GM21390 (cell line): Measurements from ENCODE around the gene PCED1A.

Experiments used
- ATAC-seq: cut with Tn5 transposase; IDR thresholded peaks from one replicate; pipeline ENCODE4 v1.9.1; 2021; ENCODE audit not compliant: unreplicated experiment

Gene PCED1A, protein sequence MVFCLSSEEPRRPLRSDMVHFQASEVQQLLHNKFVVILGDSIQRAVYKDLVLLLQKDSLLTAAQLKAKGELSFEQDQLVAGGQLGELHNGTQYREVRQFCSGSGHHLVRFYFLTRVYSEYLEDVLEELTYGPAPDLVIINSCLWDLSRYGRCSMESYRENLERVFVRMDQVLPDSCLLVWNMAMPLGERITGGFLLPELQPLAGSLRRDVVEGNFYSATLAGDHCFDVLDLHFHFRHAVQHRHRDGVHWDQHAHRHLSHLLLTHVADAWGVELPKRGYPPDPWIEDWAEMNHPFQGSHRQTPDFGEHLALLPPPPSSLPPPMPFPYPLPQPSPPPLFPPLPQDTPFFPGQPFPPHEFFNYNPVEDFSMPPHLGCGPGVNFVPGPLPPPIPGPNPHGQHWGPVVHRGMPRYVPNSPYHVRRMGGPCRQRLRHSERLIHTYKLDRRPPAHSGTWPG

DNA sequence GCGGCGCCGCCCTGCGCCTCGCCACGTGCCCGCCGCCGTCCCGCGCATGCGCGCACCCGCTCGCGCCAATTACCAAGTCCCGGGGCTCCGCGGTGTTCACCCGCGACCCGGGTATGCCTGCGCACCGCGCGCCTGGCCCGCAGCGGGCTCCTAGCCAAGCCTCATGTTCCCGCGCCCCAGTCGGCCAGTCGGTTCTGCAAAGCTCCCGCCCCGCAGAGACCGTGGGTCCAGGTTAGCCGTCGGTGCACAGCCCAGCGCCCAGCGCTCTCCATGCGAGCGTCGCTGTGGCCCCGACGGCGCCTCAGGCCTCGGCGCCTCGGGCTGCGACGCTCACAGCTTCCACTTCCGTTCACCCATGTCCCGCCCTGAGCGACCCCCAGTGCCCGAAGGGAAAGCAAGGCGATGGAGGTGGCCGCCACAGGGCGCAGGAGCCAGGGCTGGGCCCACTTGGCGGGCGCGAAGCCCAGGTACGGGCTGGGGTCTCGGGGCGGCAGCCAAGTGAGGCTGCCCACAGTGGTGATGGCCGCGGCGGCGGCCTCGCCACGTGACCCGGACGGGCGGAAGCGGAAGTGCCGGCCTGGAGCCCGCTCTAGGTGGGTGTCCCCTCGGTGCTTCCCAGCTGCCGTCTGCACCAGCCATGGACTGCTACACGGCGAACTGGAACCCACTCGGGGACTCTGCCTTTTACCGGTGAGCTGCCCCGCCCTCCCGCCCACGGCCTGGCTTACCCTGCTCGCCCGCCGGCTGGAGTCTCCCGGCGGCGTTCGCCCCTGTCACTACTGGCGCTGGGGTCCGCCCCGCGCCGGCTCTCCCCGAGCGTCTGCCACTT, at the start of gene PCED1A, which contains the start of gene VPS16:
TSS of gene PCED1A (minus strand) at position 518 of the 829 bp plus-strand sequence. CDS start 743 bp downstream, outside the sequence.
TSS of gene VPS16 (plus strand) at position 608 of the 829 bp plus-strand sequence. CDS start at position 638, 30 bp downstream.
- peak; percentile 94 for ATAC-seq

DNA sequence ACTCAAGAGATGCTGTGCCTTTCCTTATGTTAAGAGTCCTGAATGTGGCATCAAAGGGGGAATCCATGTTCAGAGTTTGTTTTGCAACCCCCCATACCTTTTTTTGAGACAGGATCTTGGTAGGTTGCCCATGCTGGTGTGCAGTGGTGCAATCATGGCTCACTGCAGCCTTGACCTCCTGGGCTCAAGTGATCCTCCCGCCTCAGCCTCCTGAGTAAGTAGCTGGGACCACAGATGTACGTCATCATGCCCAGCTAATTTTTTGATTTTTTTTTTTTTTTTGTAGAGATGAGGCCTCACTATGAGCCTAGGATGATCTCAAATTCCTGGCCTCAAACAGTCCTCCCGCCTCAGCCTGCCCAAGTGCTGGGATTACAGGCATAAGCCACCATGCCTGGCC, 49.3 kb upstream of the PCED1A start:
- ATAC-seq, result no peak

DNA sequence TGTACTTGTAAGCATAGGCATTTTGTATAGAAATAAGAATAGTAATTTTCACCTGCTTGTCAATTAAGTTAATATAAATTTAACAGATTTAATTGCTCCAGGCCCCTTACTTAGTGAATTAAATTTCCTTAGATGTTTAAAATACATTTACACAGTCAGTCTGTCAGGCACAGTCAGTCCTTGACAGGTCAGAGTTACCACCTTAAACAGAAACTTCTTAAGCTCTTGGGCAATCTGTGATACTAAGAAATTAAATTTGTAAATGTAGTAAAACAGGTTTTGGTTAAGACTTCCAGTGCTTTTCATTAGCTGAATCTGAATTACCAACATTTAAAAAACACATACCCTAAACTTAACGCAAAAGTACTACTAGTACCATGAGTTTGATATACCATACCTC, 48.8 kb upstream of the PCED1A start:
- no peak for ATAC-seq

DNA sequence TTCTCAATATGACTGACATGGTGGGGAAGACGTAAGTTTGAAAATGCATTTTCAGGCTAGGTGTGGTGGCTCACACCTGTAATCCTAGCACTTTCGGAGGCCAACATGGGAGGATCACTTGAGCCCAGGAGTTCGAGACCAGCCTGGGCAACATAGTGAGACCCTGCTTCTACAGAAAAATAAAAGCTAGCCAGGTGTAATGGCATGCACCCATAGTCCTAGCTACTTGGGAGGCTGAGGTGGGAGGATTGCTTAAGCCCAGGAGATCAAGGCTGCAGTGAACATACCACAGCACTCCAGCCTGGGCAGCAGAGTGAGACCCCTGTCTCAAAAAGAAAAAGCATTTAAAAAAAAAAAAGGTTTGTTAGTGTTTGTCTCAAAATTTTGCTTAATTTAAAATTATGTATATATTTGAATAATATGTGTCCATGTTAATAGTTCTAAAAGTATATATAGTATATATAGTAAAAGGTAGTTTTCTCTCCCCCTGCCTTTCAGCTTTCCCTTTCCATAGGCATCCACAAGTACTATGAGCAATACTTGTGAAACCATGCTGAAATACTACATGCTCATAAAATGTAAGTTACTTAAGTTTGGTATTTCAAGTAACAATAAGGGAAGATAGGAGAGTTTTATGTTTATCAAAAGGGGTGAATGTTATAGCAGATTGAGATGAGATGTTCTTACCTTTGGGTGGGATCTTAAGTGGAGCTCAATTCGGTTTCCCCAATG, 47.9 kb upstream of the PCED1A start:
- no peak for ATAC-seq

DNA sequence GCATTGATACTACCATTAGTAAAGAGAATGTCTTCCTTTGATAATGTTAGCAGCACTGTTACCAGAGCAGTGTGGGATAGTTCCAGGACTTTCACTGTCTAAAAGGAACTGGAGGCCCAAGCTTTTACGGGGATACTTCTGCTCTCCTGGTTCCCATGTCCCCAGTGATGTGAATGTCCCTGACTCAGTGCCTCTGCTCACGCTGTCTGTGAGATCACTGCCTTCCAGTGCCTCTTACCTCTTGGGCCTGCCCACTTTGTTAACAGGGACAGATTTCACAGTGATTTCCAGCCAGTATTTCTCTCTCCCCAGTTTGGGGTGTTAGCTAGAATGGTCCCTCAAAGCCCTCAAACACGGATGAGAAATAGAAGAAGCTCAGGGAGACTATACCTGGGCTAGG, 47.3 kb upstream of the PCED1A start:
- ATAC-seq, result no peak

DNA sequence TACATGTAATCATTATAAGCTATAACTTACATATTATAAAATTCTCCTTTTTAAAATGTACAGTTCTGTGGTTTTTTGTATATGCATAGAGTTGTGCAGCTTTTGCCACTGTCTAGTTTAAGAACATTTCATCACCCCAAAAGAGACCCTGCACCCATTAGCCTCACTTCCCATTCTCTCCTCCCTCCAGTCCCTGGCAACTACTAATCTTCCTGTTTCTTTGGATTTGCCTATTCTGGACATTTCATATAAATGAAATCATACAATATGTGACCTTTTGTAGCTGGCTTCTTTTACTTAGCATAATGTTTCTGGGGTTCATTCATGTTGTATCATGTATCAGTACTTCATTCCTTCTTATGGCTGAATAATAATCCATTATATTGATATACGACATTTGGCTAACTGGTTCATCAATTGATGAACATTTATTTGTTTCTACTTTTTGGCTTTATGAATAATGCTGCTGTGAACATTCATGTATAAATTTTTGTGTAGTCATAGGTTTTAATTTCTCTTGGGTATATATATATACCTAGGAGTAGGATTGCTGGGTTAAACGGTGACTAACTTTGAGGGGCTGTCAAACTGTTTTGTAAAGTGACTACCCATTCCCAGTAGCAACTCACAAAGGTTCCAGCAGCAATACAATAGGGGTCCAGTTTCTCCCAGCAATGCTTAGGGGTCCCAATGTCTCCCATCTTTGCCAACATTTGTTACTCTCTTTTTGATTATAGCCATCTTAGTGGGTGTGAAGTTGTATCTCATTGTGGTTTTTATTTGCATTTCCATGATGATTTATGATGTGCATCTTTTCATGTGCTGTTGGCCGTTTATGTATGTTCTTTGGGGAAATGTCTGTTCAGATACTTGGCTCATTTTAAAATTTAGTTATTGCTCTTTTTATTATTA, 43.5 kb upstream of the PCED1A start:
- no peak for ATAC-seq

DNA sequence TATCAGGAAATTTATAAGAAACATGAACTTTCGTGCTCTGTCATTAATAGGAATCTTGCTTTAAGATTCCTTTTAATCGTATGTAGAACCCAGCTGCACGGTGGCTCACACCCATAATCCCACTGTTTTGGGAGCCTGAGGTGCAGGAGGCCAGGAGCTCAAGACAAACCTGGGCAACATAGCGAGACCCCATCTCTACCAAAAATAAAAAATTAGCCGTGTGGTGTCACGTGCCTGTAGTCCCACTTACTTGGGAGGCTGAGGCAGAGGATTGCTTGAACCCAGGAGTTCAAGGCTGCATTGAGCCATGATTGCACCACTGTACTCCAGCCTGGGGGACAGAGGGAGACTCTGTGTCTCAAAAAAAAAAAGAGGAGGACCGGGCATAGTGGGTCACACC, 40.2 kb upstream of the PCED1A start:
- ATAC-seq, result no peak

DNA sequence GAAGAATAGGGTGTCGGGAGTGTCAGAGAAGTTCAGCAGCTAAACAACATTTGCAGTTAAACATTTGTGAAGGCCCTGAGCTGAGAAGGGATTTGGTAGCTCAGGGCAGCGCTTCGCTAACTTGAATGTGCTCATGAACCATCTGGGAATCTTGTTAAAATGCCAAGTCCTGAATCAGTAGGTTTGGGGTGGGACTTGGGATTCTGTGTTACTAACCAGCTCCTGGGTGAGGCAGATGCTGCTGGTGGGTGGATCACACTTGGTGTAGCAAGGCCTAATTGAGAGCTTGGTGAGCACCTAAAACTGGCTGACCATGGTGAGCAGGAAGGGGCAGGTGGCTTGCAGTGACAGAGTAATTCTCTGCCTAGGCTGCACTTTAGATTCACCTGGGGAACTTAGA, 38.7 kb upstream of the PCED1A start:
- no peak for ATAC-seq

DNA sequence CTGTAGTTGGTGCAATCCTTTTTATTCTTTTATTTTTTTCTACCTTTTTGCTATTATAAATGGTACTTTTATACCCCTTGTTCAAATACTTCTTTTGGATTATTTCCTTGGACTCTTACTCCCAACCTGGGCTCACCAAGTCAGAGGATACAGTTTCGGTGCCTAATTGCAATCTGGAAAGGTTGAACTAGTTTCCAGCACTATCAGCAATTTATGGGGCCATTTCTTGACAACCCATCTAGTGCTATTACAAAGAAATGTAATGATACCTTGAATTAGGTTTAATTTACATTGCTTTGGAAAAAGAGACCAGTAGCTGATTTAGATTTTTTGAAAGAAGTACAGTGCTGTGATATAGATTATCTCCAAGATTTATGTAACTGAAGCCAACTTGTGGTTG, 38.1 kb upstream of the PCED1A start:
- no peak for ATAC-seq

DNA sequence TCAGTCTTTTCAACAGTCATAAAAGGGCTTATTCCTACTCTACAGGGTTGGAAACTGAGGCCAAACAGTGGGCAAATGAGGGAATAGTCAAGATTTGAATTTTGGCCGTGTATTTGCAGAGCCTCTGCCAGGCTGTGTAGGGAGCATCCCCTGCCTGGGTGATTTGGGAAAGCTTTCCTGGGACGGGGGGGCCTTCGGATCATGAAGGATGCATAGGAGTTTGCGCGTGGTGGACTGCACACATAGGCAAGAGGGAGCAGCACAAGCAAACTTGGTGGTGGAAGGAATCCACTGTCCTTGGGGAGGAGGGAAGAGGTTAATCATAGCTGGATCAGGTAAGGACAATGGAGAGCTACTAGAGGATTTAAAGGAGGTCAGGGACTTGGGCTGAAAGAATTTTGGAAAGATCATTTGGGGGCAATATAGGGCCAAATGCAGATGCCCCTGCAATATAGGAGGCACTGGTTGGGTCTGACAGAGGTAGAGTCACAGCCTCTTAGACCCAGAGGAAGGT, 35.3 kb upstream of the PCED1A start:
- ATAC-seq, result no peak

DNA sequence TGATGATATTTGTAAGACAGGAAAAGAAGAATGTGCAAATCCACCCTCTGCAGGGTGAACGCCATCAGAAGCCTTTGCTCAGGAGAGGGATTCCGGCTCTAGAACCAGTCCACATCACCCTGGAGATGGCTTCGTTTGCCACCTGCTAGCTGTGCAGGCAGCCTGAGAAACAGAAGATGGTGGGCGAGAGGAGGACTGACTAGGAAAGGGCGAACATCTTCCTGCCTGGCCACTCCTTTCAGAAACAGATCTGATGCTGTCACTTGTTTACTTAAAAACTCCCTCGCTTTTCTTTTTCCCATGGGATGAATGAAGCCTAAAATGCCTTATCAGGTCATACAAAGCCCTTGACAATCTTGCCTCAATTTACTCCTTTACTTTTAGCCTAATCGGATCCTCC, 34.0 kb upstream of the PCED1A start:
- ATAC-seq, result no peak

DNA sequence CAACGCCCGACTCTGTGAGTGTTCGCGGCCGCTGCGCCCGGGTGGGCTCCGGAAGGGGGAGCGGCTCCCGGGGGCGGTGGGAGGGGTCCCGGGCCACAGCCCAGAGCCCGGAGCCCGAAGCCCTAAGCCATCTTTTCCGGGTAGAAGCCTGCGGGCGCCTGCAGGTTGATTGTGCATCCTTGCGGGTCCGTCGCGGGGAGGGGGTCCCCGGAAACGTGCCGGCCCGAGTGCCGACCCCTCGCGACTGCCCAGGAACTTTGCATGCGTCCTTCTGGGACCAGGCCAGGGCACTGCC, 33.2 kb upstream of the PCED1A start:
- peak; percentile 38 for ATAC-seq

DNA sequence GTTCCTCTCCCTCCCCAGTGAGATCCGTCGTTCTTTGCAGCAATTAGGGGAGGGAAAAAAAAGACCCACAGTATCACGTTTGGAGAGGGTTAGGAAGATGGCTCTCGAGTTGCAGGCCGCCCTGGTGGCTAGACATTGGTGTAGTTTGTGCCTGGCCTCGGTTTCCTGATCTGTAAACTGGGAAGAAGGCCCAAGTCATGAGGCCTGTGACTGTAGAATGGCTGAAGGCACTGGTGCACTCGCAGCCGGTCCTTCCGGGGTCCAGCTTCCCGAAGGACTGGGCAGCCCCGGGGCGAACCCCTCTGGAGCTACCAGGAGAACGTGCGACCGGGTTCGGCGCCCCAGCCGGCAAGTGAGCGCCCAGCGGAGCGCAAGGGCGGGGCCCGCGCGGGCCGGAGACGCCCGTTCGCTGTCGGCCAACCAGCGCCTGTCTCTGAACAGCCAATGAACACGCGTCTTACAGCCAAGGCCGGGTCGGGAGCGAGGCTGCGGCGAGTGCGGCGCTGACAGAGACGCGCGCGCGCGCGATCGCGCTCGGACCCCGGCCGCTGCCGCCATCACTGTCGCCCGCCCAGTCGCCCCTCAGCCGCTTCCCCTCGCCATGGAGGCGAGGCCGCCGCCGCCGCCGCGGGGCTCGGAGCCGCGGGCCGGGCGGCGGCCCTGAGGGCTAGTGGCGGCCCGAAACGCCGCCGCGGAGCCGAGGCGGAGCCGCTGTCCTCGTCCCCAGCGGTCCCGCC, 32.7 kb upstream of the PCED1A start, which contains the start of gene PTPRA:
TSS of gene PTPRA (plus strand) at position 472 of the 737 bp plus-strand sequence. CDS start 90,797 bp downstream, outside the sequence.
- peak; percentile 93 for ATAC-seq

DNA sequence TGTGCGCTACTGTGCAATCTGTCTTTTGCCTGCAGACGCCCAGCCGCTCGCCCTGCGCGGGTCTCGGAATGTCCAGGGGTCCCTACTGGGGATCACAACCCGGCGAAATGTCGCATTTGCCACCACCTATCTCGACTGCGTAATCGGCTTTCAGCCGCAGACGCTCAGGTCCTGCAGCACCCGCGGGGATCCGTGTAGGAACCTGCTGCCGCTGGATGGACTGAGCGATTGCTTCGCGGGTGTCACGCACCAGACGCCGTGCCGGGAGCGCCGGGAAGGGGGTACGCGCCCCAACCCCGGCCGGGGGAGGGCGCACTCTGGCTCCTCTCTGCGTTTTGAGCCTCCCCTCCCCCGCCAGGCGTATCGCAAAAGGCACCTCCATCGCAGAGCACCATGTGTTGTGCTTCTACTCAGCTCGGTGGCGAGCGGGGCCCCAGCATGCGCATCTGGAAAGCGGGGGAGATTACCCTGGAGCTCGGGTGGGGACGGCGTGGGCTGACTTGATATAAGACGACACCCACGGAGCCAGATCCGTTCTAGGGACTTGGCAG, 32.1 kb upstream of the PCED1A start:
- ATAC-seq, result peak; percentile 28

DNA sequence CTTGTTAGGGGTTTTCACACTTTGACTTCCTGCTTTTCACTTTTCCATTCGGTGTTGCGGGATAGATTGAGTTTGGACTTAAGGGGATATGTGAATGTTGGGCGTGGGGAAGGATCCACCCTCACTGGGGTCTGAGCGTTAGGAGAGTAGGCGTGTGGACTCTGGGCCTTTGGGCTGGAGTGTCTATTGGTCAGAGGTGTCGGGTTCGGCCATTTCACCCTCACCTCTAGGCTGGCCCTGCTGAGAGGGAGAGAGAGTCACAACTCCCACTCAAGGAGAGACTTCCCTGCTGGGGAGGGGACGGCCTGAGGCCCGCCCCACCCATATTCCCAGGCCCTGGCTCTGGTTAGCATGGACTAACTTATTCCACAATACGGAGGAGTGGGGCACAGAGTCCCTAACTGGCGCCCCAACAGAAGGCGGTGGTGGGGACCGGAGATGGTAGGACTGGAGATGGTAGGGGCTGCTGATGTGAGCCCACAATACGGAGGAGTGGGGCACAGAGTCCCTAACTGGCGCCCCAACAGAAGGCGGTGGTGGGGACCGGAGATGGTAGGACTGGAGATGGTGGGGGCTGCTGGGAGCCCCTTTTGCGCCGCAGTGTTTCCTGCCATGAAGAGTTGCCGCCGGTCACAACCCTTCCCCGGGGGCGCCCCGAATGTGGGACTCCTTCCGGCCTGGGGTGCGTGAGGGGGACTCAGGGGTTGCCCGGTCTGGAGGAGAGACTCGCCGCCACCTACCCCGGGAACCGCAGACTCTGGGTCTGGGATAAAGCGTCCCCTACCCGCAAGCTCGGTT, 31.4 kb upstream of the PCED1A start:
- ATAC-seq, result no peak

DNA sequence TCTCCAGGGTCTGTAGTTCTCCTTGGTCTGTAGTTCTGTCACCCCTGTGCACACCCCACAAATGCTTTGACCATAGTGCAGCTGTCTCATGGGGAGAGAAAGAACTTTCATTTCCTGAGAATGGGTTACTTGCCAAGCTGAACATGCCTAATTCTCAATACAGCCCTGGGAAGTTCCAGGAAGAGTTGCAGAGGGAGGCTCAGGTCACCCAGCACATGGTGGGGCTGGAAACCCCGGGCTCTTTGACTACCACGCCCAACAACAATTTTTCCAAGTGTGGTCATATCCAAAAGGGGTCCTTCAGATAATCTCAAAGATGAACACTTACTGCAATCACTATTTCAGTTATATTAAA, 30.6 kb upstream of the PCED1A start:
- no peak for ATAC-seq

DNA sequence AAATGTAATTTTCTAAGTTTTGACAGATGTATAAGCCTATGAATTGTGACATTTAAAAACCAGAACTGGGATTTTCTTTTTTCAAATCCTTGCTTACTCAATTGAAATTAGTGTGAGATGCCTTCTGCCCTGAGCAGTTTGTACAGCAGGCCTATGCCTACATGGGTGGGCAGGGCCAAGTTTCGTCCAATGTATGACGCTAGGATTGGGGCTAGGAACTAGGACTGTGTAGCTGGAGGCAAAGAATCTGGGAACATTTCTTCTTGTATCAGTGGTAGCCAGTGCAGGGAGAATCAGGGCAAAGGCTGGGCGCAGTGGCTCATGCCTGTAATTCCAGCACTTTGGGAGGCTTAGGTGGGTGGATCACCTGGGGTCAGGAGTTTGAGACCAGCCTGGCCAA, 28.9 kb upstream of the PCED1A start:
- no peak for ATAC-seq

DNA sequence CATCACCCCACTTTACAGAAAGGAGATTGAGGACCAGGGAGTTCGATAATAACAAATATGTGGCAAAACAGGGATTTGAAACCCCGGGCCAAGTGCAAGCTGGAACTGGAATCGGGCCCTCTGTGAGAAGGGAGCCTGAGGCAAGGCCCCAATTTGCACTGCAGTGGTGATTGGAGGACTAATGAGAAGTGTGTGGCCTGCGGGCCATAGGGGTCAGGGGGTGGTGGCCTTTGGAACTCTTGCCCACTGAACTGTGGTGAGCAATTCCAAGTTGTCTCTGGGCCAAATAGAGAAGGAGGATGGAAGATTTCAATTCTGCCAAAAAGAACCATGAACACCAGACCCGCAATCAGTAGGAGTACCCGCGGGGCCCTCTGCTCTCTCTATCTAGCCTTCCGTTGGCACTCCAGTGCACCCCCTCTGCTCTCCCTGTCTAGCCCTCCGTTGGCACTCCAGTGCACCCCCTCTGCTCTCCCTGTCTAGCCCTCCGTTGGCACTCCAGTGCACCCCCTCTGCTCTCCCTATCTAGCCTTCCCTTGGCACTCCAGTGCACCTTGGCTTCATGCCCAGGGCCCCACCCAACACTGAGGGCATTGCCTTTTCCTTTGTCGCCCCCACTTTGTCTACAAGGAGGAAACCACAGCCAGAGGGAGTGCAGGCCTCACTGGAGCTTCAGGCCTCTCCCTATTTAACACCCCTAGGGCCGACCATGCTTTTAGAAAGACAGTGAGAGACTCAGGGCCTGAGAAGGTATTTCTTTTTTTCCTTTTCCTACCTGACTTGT, 26.8 kb upstream of the PCED1A start:
- ATAC-seq, result no peak
